Measurements from ENCODE around the gene RUFY4.

GRCh38 chr2:218047536-218048225, 21.4 kb upstream of the RUFY4 start:
- TF ChIP-seq, protein P1, sequence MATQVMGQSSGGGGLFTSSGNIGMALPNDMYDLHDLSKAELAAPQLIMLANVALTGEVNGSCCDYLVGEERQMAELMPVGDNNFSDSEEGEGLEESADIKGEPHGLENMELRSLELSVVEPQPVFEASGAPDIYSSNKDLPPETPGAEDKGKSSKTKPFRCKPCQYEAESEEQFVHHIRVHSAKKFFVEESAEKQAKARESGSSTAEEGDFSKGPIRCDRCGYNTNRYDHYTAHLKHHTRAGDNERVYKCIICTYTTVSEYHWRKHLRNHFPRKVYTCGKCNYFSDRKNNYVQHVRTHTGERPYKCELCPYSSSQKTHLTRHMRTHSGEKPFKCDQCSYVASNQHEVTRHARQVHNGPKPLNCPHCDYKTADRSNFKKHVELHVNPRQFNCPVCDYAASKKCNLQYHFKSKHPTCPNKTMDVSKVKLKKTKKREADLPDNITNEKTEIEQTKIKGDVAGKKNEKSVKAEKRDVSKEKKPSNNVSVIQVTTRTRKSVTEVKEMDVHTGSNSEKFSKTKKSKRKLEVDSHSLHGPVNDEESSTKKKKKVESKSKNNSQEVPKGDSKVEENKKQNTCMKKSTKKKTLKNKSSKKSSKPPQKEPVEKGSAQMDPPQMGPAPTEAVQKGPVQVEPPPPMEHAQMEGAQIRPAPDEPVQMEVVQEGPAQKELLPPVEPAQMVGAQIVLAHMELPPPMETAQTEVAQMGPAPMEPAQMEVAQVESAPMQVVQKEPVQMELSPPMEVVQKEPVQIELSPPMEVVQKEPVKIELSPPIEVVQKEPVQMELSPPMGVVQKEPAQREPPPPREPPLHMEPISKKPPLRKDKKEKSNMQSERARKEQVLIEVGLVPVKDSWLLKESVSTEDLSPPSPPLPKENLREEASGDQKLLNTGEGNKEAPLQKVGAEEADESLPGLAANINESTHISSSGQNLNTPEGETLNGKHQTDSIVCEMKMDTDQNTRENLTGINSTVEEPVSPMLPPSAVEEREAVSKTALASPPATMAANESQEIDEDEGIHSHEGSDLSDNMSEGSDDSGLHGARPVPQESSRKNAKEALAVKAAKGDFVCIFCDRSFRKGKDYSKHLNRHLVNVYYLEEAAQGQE (IDR thresholded peaks at IDR 0.05; ENCODE audit: low read depth), result no peak
- TF ChIP-seq, protein P2, sequence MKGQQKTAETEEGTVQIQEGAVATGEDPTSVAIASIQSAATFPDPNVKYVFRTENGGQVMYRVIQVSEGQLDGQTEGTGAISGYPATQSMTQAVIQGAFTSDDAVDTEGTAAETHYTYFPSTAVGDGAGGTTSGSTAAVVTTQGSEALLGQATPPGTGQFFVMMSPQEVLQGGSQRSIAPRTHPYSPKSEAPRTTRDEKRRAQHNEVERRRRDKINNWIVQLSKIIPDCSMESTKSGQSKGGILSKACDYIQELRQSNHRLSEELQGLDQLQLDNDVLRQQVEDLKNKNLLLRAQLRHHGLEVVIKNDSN (IDR thresholded peaks at IDR 0.05), result no peak
- TF ChIP-seq TAF1 (IDR thresholded peaks at IDR 0.05; ENCODE audit: low read depth) (no peak), YY1 (IDR thresholded peaks at IDR 0.05; ENCODE audit: low read depth) (no peak), TCF12 (IDR thresholded peaks at IDR 0.05; ENCODE audit: low read depth) (no peak), CEBPB (IDR thresholded peaks at IDR 0.05) (no peak), EP300 (IDR thresholded peaks at IDR 0.05; ENCODE audit: borderline replicate concordance) (no peak), RAD21 (IDR thresholded peaks at IDR 0.05; ENCODE audit: low read depth) (no peak), NFIC (IDR thresholded peaks at IDR 0.05) (no peak), FOXM1 (IDR thresholded peaks at IDR 0.05; ENCODE audit: borderline replicate concordance, low read depth) (no peak)
- TF ChIP-seq, protein P3, sequence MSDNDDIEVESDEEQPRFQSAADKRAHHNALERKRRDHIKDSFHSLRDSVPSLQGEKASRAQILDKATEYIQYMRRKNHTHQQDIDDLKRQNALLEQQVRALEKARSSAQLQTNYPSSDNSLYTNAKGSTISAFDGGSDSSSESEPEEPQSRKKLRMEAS (IDR thresholded peaks at IDR 0.05), result no peak

Measured in Ishikawa (cell line).